H1 (cell line): ENCODE data around the gene SEPTIN2. TPM values are rescaled to one million over a fixed set of nuclear protein-coding genes. Genes with fewer than 3 reads are reported as not detected.

Experiments
- ATF2 ChIP-seq: IDR thresholded peaks from 2 replicates; pipeline ENCODE4 v1.6.1; 2012; ENCODE audit warnings: low read length, inconsistent platforms
- BCL11A ChIP-seq, 2 experiments: IDR thresholded peaks; one replicate each; pipeline ENCODE4 v1.6.1; 2011; ENCODE audit warnings: low read depth in 2 of 2, low read length in 2 of 2, mild to moderate bottlenecking in 2 of 2
- CHD2 ChIP-seq: IDR thresholded peaks from 2 replicates; pipeline ENCODE4 v1.6.1; 2012; ENCODE audit warnings: low read length, improper control_type of control experiment
- CREB1 ChIP-seq: IDR thresholded peaks from 2 replicates; pipeline ENCODE4 v1.6.1; 2012; ENCODE audit warnings: inconsistent platforms
- CTCF ChIP-seq, 3 experiments: IDR thresholded peaks; 1 replicate in 2 of 3; 2 replicates in 1 of 3; pipeline versions ENCODE4 v1.5.1 to v1.6.1; 2011; ENCODE audit warnings: low read length in 3 of 3, mild to moderate bottlenecking in 3 of 3, inconsistent platforms in 2 of 3, low read depth in 1 of 3, moderate library complexity in 1 of 3; ENCODE audit not compliant: insufficient read depth in 1 of 3; ENCODE audit errors: control extremely low read depth in 1 of 3
- E2F6 ChIP-seq: IDR thresholded peaks from 2 replicates; pipeline ENCODE4 v1.6.1; 2012; ENCODE audit warnings: inconsistent platforms
- EGR1 ChIP-seq: IDR thresholded peaks from 2 replicates; pipeline ENCODE4 v1.6.1; 2011; ENCODE audit warnings: low read depth, low read length, borderline replicate concordance
- JUN ChIP-seq: IDR thresholded peaks from 2 replicates; pipeline ENCODE4 v1.6.1; 2011; ENCODE audit warnings: low read depth, mild to moderate bottlenecking, improper control_type of control experiment, low read length
- JUND ChIP-seq: IDR thresholded peaks from 2 replicates; pipeline ENCODE4 v1.6.1; 2011; ENCODE audit warnings: mild to moderate bottlenecking, improper control_type of control experiment, low read length
- KDM5A ChIP-seq: fragments of 200-600 bp; IDR thresholded peaks from 2 replicates; pipeline ENCODE4 v1.7.1; 2012; ENCODE audit warnings: mild to moderate bottlenecking, low read length, inconsistent platforms, mixed read lengths
- PHF8 ChIP-seq: fragments of 200-600 bp; sonication (generic); conservative IDR thresholded peaks from 2 replicates; pipeline ENCODE4 v1.7.1; 2012; ENCODE audit warnings: low read depth, mild to moderate bottlenecking, inconsistent platforms, low read length, moderate library complexity
- POLR2A ChIP-seq, 2 experiments: IDR thresholded peaks; 1 replicate in 1 of 2; 2 replicates in 1 of 2; pipeline ENCODE4 v1.6.1; 2011; ENCODE audit warnings: low read depth in 2 of 2, low read length in 2 of 2, mild to moderate bottlenecking in 2 of 2; ENCODE audit errors: control extremely low read depth in 1 of 2
- POU5F1 ChIP-seq: IDR thresholded peaks from 2 replicates; pipeline ENCODE4 v1.6.1; 2011; ENCODE audit warnings: low read depth, mild to moderate bottlenecking, low read length, moderate library complexity
- RAD21 ChIP-seq, 2 experiments: IDR thresholded peaks in 1 of 2; conservative IDR thresholded peaks in 1 of 2; 2 replicates each; pipeline ENCODE4 v1.6.1; 2011; ENCODE audit warnings: low read depth in 2 of 2, low read length in 2 of 2, improper control_type of control experiment in 1 of 2, inconsistent platforms in 1 of 2, mild to moderate bottlenecking in 1 of 2, moderate library complexity in 1 of 2
- SIN3A ChIP-seq, 2 experiments: IDR thresholded peaks in 1 of 2; conservative IDR thresholded peaks in 1 of 2; 2 replicates each; pipeline ENCODE4 v1.6.1; 2011 to 2012; ENCODE audit warnings: low read length in 2 of 2, improper control_type of control experiment in 1 of 2, low read depth in 1 of 2, mild to moderate bottlenecking in 1 of 2
- TAF1 ChIP-seq: IDR thresholded peaks from 2 replicates; pipeline ENCODE4 v1.6.1; 2011; ENCODE audit warnings: mild to moderate bottlenecking, low read depth, low read length
- TAF7 ChIP-seq: optimal IDR thresholded peaks from 2 replicates; pipeline ENCODE3; 2011; ENCODE audit warnings: low read depth, mild to moderate bottlenecking, inconsistent platforms, low read length, moderate library complexity, borderline replicate concordance
- TBP ChIP-seq: IDR thresholded peaks from 2 replicates; pipeline ENCODE4 v1.6.1; 2011; ENCODE audit warnings: low read depth, low read length, improper control_type of control experiment
- TEAD4 ChIP-seq: IDR thresholded peaks from 2 replicates; pipeline ENCODE4 v1.6.1; 2012; ENCODE audit warnings: low read depth, low read length, inconsistent platforms, mixed read lengths
- polyA plus RNA-seq, 7 experiments: library from polyadenylated mRNA; depleted of rRNA in 3 of 7; stranded (reverse) in 5 of 7; unstranded in 2 of 7; fragments of >200 nt in 5 of 7; fragments of 200-250 nt in 2 of 7; gene quantifications; 1 replicate in 5 of 7; 2 replicates in 1 of 7; 4 replicates in 1 of 7; pipeline versions ENCODE4 v1.2.1 to v1.2.3, GENCODE V29; 2011 to 2013; ENCODE audit warnings: missing spikeins in 2 of 7, mixed read lengths in 2 of 7
- total RNA-seq: library from RNA; stranded (reverse); fragmentation: NEBNext Ultra II Directional; extraction: Animal tissue kit (Norgen Biotek cat#: 25700); gene quantifications from 2 replicates; pipeline ENCODE4 v1.2.1, GENCODE V29; 2021

SEPTIN2 gene
- total and polyA plus RNA-seq, 2 of the 8 experiments (the other 6 are each of a cell fraction or from before 2014, with no cell fraction given): 392 to 650 TPM

GRCh38 chr2:241355983-241356870 lies 40.5 kb downstream of the SEPTIN2 start, which contains the start of gene FARP2 (continued):
- TF ChIP-seq ATF2: no peak
- TF ChIP-seq SIN3A (conservative IDR thresholded peaks at IDR 0.05 in 1 of 2, IDR thresholded peaks at IDR 0.05 in 1 of 2; ENCODE audit: low read depth in 1 of 2, low read length in 2 of 2): peak; percentile 11 to 45; a peak in 1 of 4 replicates
- TF ChIP-seq CREB1: no peak
- no peak for TF ChIP-seq RAD21 (IDR thresholded peaks at IDR 0.05 in 1 of 2, conservative IDR thresholded peaks at IDR 0.05 in 1 of 2; ENCODE audit: low read depth in 2 of 2, low read length in 2 of 2)
- TF ChIP-seq POU5F1: no peak
- no peak for TF ChIP-seq CHD2
- TF ChIP-seq PHF8: peak; percentile 86
- TF ChIP-seq BCL11A (IDR thresholded peaks at IDR 0.05; ENCODE audit: low read depth in 2 of 2, low read length in 2 of 2): no peak
- peak; percentile 96 for TF ChIP-seq TAF7
- TF ChIP-seq JUND: no peak
- TF ChIP-seq EGR1: peak; percentile 75
- TF ChIP-seq E2F6: no peak
- no peak for TF ChIP-seq TEAD4
- TF ChIP-seq TAF1: peak; percentile 98
- peak in 1 of 3 experiments; percentile 3; a peak in 1 of 4 replicates for TF ChIP-seq CTCF (IDR thresholded peaks at IDR 0.05; ENCODE audit: control extremely low read depth in 1 of 3, insufficient read depth in 1 of 3, low read depth in 1 of 3, low read length in 3 of 3)
- peak; percentile 88; the same call in 1 of the 2 replicates for TF ChIP-seq TBP
- TF ChIP-seq JUN: no peak
- no peak for TF ChIP-seq KDM5A
- TF ChIP-seq POLR2A (IDR thresholded peaks at IDR 0.05; ENCODE audit: control extremely low read depth in 1 of 2, low read depth in 2 of 2, low read length in 2 of 2): peak; percentile 61 to 87
